HCT116 (cell line): ENCODE measurements around the gene RASL12. TPM values are rescaled to one million over a fixed set of nuclear protein-coding genes. Genes with fewer than 3 reads are reported as not detected.

Experiments
- ATAC-seq: fragments of 200-7000 bp; cut with Tn5 transposase; 2 replicates; pipeline ENCODE4 v1.9.1; 2020; ENCODE audit warnings: mild to moderate bottlenecking, moderate library complexity
- BruUV-seq: library from RNA; stranded (reverse); fragments of 400-500 nt; replicated peaks from 2 replicates; lab custom pipeline; 2021; lab: Mats Ljungman, UMichigan
- CTCF ChIA-PET: fragments of 300-600 bp; sonication (Branson Sonifier 250); formaldehyde crosslinking; loops from one replicate; lab custom pipeline; 2021; ENCODE audit warnings: antibody characterized with exemption; lab: Charles Lee
- POLR2A ChIA-PET: fragments of 300-600, 350-600 bp; sonication (Branson Sonifier 250); formaldehyde crosslinking; loops from one replicate; lab custom pipeline; 2021; ENCODE audit warnings: antibody characterized with exemption; lab: Charles Lee
- RAD21 ChIA-PET, 2 experiments: fragments of 300-600 bp; sonication (Branson Sonifier 250); formaldehyde crosslinking; loops; one replicate each; lab custom pipeline; 2023; ENCODE audit warnings: low total read pairs in 2 of 2; ENCODE audit not compliant: uncharacterized antibody in 2 of 2, unreplicated experiment in 2 of 2, low non-redundant PET in 1 of 2; lab: Charles Lee
- DNase-seq: peaks from one replicate; pipeline ENCODE4 v3.0.0-alpha.2; 2010; ENCODE audit warnings: low read depth, low spot score
- H2AFZ ChIP-seq: fragments of 200-600 bp; shearing (Covaris generic), sonication (generic); 2 replicates; pipeline ENCODE4 v1.6.1; 2017; ENCODE audit warnings: low read depth, mixed run types, mixed read lengths, antibody characterized with exemption, low read length; ENCODE audit not compliant: poor library complexity, severe bottlenecking
- H3K27ac ChIP-seq: 2 replicates; pipeline ENCODE4 v1.5.1; 2012; ENCODE audit warnings: low read depth, low read length
- H3K27me3 ChIP-seq: fragments of 200-600 bp; sonication (generic); 2 replicates; pipeline ENCODE4 v1.6.1; 2016; ENCODE audit warnings: mixed run types, low read length, mixed read lengths; ENCODE audit not compliant: insufficient read depth
- H3K36me3 ChIP-seq, 2 experiments: fragments of 200-500 bp in 1 of 2; fragments of 200-600 bp in 1 of 2; sonication (Bioruptor generic) in 1 of 2; sonication (generic) in 1 of 2; 2 replicates each; pipeline versions ENCODE4 v1.5.1 to v1.6.1; 2014 to 2016; ENCODE audit warnings: low read length in 2 of 2, inconsistent platforms in 1 of 2, mixed read lengths in 1 of 2, mixed run types in 1 of 2; ENCODE audit not compliant: insufficient read depth in 2 of 2, control insufficient read depth in 1 of 2
- H3K4me1 ChIP-seq, 2 experiments: fragments of 200-600 bp in 1 of 2; sonication (generic) in 1 of 2; 2 replicates each; pipeline versions ENCODE4 v1.5.1 to v1.6.1; 2012 to 2017; ENCODE audit warnings: low read length in 2 of 2, inconsistent platforms in 1 of 2, mild to moderate bottlenecking in 1 of 2, mixed read lengths in 1 of 2, mixed run types in 1 of 2, moderate library complexity in 1 of 2; ENCODE audit not compliant: insufficient read depth in 2 of 2, control insufficient read depth in 1 of 2
- H3K4me2 ChIP-seq: fragments of 200-600 bp; sonication (generic); 2 replicates; pipeline ENCODE4 v1.6.1; 2017; ENCODE audit warnings: mixed run types, low read length, mixed read lengths
- H3K4me3 ChIP-seq, 2 experiments: fragments of 200-600 bp in 1 of 2; sonication (generic) in 1 of 2; replicated peaks in 1 of 2; 2 replicates each; pipeline ENCODE4 v1.5.1; 2011 to 2016; ENCODE audit warnings: low read length in 2 of 2, control low read depth in 1 of 2, low read depth in 1 of 2, mild to moderate bottlenecking in 1 of 2, mixed read lengths in 1 of 2, mixed run types in 1 of 2
- H3K79me2 ChIP-seq: fragments of 200-600 bp; sonication (generic); 2 replicates; pipeline ENCODE4 v1.6.1; 2017; ENCODE audit warnings: mild to moderate bottlenecking, mixed run types, low read length, moderate library complexity, mixed read lengths; ENCODE audit not compliant: insufficient read depth
- H3K9ac ChIP-seq: fragments of 200-600 bp; sonication (generic); 2 replicates; pipeline ENCODE4 v1.6.1; 2016; ENCODE audit warnings: low read length, mixed read lengths
- H3K9me2 ChIP-seq: fragments of 200-600 bp; sonication (generic), shearing (Covaris generic); 2 replicates; pipeline ENCODE4 v1.6.1; 2017; ENCODE audit warnings: mixed run types, mild to moderate bottlenecking, moderate library complexity; ENCODE audit not compliant: insufficient read depth
- H3K9me3 ChIP-seq, 2 experiments: fragments of 200-500 bp in 1 of 2; fragments of 200-600 bp in 1 of 2; sonication (Bioruptor generic) in 1 of 2; sonication (generic) in 1 of 2; 2 replicates each; pipeline ENCODE4 v1.6.1; 2014 to 2017; ENCODE audit warnings: low read length in 2 of 2, mixed read lengths in 2 of 2, inconsistent platforms in 1 of 2, low read depth in 1 of 2, mild to moderate bottlenecking in 1 of 2, mixed run types in 1 of 2, moderate library complexity in 1 of 2; ENCODE audit not compliant: control insufficient read depth in 1 of 2, insufficient read depth in 1 of 2
- H4K20me1 ChIP-seq: fragments of 200-600 bp; sonication (generic), shearing (Covaris generic); 2 replicates; pipeline ENCODE4 v1.6.1; 2017; ENCODE audit warnings: mixed run types, mild to moderate bottlenecking, moderate library complexity; ENCODE audit not compliant: insufficient read depth
- ATF3 ChIP-seq: IDR thresholded peaks from 2 replicates; pipeline ENCODE4 v1.6.1; 2012
- CBX3 ChIP-seq: IDR thresholded peaks from 2 replicates; pipeline ENCODE4 v1.6.1; 2012; ENCODE audit warnings: low read depth
- CTCF ChIP-seq, 3 experiments: fragments of 200-600 bp in 1 of 3; sonication (generic) in 1 of 3; IDR thresholded peaks in 2 of 3; conservative IDR thresholded peaks in 1 of 3; 2 replicates each; pipeline ENCODE4 v1.5.1; 2012 to 2017; ENCODE audit warnings: low read depth in 2 of 3, low read length in 2 of 3, antibody characterized with exemption in 1 of 3, borderline replicate concordance in 1 of 3, control low read depth in 1 of 3, mild to moderate bottlenecking in 1 of 3, mixed read lengths in 1 of 3, mixed run types in 1 of 3, moderate library complexity in 1 of 3; ENCODE audit not compliant: insufficient read depth in 1 of 3
- EGR1 ChIP-seq: IDR thresholded peaks from 2 replicates; pipeline ENCODE4 v1.6.1; 2012; ENCODE audit warnings: low read depth
- ELF1 ChIP-seq: IDR thresholded peaks from 2 replicates; pipeline ENCODE4 v1.6.1; 2012; ENCODE audit warnings: low read depth, borderline replicate concordance
- EZH2 ChIP-seq: fragments of 200-600 bp; sonication (generic); IDR thresholded peaks from 2 replicates; pipeline ENCODE4 v1.6.1; 2017; ENCODE audit warnings: antibody characterized with exemption, mixed run types
- EZH2phosphoT487 ChIP-seq: fragments of 200-600 bp; IDR thresholded peaks from 2 replicates; pipeline ENCODE4 v1.6.1; 2018; ENCODE audit warnings: antibody characterized with exemption, borderline replicate concordance
- JUND ChIP-seq: IDR thresholded peaks from 2 replicates; pipeline ENCODE4 v1.6.1; 2012
- MAX ChIP-seq: IDR thresholded peaks from 2 replicates; pipeline ENCODE4 v1.6.1; 2012
- POLR2A ChIP-seq: IDR thresholded peaks from 2 replicates; pipeline ENCODE4 v1.7.0; 2011; ENCODE audit warnings: borderline replicate concordance; ENCODE audit not compliant: insufficient read depth, insufficient read length; ENCODE audit errors: extremely low read depth
- POLR2AphosphoS5 ChIP-seq: IDR thresholded peaks from 2 replicates; pipeline ENCODE4 v1.6.1; 2011; ENCODE audit warnings: mild to moderate bottlenecking, low read depth, low read length, moderate library complexity
- REST ChIP-seq: IDR thresholded peaks from 2 replicates; pipeline ENCODE4 v1.6.1; 2012; ENCODE audit warnings: low read depth
- SIN3A ChIP-seq: IDR thresholded peaks from 2 replicates; pipeline ENCODE4 v1.6.1; 2012; ENCODE audit warnings: low read depth
- SP1 ChIP-seq: IDR thresholded peaks from 2 replicates; pipeline ENCODE4 v1.6.1; 2012; ENCODE audit warnings: low read depth
- SRF ChIP-seq: IDR thresholded peaks from 2 replicates; pipeline ENCODE4 v1.6.1; 2012; ENCODE audit warnings: low read depth
- TCF7L2 ChIP-seq: IDR thresholded peaks from 2 replicates; pipeline ENCODE4 v1.7.0; 2011; ENCODE audit warnings: borderline replicate concordance, inconsistent platforms; ENCODE audit not compliant: insufficient read depth, insufficient read length; ENCODE audit errors: extremely low read depth
- YY1 ChIP-seq: IDR thresholded peaks from 2 replicates; pipeline ENCODE4 v1.6.1; 2011; ENCODE audit warnings: low read length, low read depth, moderate library complexity, mild to moderate bottlenecking; ENCODE audit not compliant: insufficient replicate concordance; ENCODE audit errors: extremely low read depth
- ZBTB33 ChIP-seq: IDR thresholded peaks from 2 replicates; pipeline ENCODE4 v1.6.1; 2011; ENCODE audit warnings: mild to moderate bottlenecking, low read length, moderate library complexity; ENCODE audit not compliant: insufficient replicate concordance; ENCODE audit errors: extremely low read depth
- ZFX ChIP-seq: fragments of 450-650 bp; IDR thresholded peaks from 2 replicates; pipeline ENCODE4 v1.6.1; 2017
- ZNF274 ChIP-seq: fragments of 200-500 bp; sonication (Bioruptor generic); IDR thresholded peaks from 2 replicates; pipeline ENCODE4 v1.6.1; 2014; ENCODE audit warnings: mild to moderate bottlenecking, low read depth, low read length, inconsistent platforms
- intact Hi-C: fragments of 100-400 bp; cut with micrococcal nuclease; formaldehyde crosslinking; loops from 2 replicates; pipeline ENCODE4 v1.10.0; 2022
- total RNA-seq: library from RNA; stranded (reverse); gene quantifications from one replicate; pipeline ENCODE4 v1.2.1, GENCODE V29; 2021; ENCODE audit not compliant: unreplicated experiment

The RASL12 gene
- total RNA-seq, 1 experiment from 2014 or later = 0.25 TPM

- TF ChIP-seq MAX (no peak), ATF3 (no peak), JUND (no peak), CBX3 (no peak), CTCF (IDR thresholded peaks at IDR 0.05 in 2 of 3, conservative IDR thresholded peaks at IDR 0.05 in 1 of 3; ENCODE audit: borderline replicate concordance in 1 of 3, insufficient read depth in 1 of 3, low read depth in 2 of 3, low read length in 2 of 3) (no peak), POLR2A (no peak), YY1 (no peak), EGR1 (no peak), ELF1 (no peak), EZH2phosphoT487 (no peak), TCF7L2 (no peak), SRF (no peak), REST (no peak), POLR2AphosphoS5 (no peak), ZBTB33 (no peak), SP1 (no peak), SIN3A (no peak), ZFX (no peak), EZH2 (no peak), ZNF274 (no peak)
- no peak overlapping the region for H3K9ac ChIP-seq
- no peaks in the 10 kb centered on the region for H3K27me3 ChIP-seq
- H3K9me2 ChIP-seq = no peaks in the 10 kb centered on the region
- ChIA-PET CTCF (no interaction called here), RAD21 (no interaction called here), POLR2A (no interaction called here)
- no peak overlapping the region for H3K27ac ChIP-seq
- no TSS peak for BruUV-seq
- H2AFZ ChIP-seq = no peak overlapping the region
- H3K4me2 ChIP-seq = no peak overlapping the region
- no peaks in the 10 kb centered on the region for H3K79me2 ChIP-seq
- H3K4me1 ChIP-seq = no peaks in the 10 kb centered on the region
- no peaks in the 10 kb centered on the region for H3K9me3 ChIP-seq
- intact Hi-C loops = no loop called here
- no peak overlapping the region for H3K4me3 ChIP-seq
- DNase-seq (no peak), ATAC-seq (no peak)
- H3K36me3 ChIP-seq = peaks cover 7 to 9% of the 10 kb centered on the region in 2 experiments
- no peaks in the 10 kb centered on the region for H4K20me1 ChIP-seq
These were observed 62.8 kb downstream of the RASL12 start for GRCh38 chr15:65004993-65005392.
